GM12878 (cell line): Measurements from ENCODE around the gene PNMA6F. TPM values are rescaled to one million over a fixed set of nuclear protein-coding genes. Genes with fewer than 3 reads are reported as not detected.

Experiments
- ATAC-seq: fragments of 200-7000 bp; cut with Tn5 transposase; 3 replicates; pipeline ENCODE4 v1.9.1; 2020; ENCODE audit warnings: mild to moderate bottlenecking, moderate library complexity
- BruUV-seq: library from RNA; stranded (reverse); fragments of 400-500 nt; replicated peaks from 2 replicates; lab custom pipeline; 2021; lab: Mats Ljungman, UMichigan
- CTCF ChIA-PET: fragments of 300-600 bp; sonication (Branson Sonifier 250); formaldehyde crosslinking; extraction: SDS; loops from one replicate; lab custom pipeline; 2021; ENCODE audit warnings: inconsistent platforms; lab: Yijun Ruan, JAX
- POLR2A ChIA-PET: fragments of 350-600 bp; formaldehyde crosslinking; extraction: SDS; loops from one replicate; lab custom pipeline; 2021; ENCODE audit warnings: inconsistent platforms; lab: Charles Lee
- RAD21 ChIA-PET: fragments of 300-600 bp; sonication (Branson Sonifier 250); formaldehyde crosslinking; loops from one replicate; lab custom pipeline; 2023; ENCODE audit warnings: antibody characterized with exemption; ENCODE audit not compliant: unreplicated experiment; lab: Charles Lee
- SMC1A ChIA-PET: fragments of 300-600 bp; sonication (Branson Sonifier 250); formaldehyde crosslinking; loops from one replicate; lab custom pipeline; 2023; ENCODE audit not compliant: unreplicated experiment, uncharacterized antibody; lab: Charles Lee
- DNase-seq: peaks from one replicate; pipeline ENCODE4 v3.0.0-alpha.2; 2011; ENCODE audit warnings: low read depth, low spot score
- FAIRE-seq: peaks from 3 replicates; lab custom pipeline; 2011; peaks lifted over from hg19 to GRCh38; lab: Jason Lieb, UNC
- H2AFZ ChIP-seq: 2 replicates; pipeline ENCODE4 v1.6.0; 2011; ENCODE audit warnings: low read depth, low read length, control low read depth; ENCODE audit not compliant: control insufficient read depth
- H3K27ac ChIP-seq: 2 replicates; pipeline ENCODE4 v1.5.1; 2011; ENCODE audit warnings: control low read depth; ENCODE audit not compliant: control insufficient read depth, insufficient read depth
- H3K27me3 ChIP-seq, 2 experiments: replicated peaks in 1 of 2; 2 replicates each; pipeline versions ENCODE4 v1.6.0 to v1.6.1; 2011; ENCODE audit warnings: low read length in 1 of 2; ENCODE audit not compliant: control insufficient read depth in 2 of 2, insufficient read depth in 2 of 2
- H3K36me3 ChIP-seq, 2 experiments: 2 replicates each; pipeline ENCODE4 v1.5.1; 2011; ENCODE audit warnings: low read length in 1 of 2; ENCODE audit not compliant: control insufficient read depth in 2 of 2, insufficient read depth in 2 of 2
- H3K4me1 ChIP-seq: 2 replicates; pipeline ENCODE4 v1.6.1; 2011; ENCODE audit warnings: mild to moderate bottlenecking, low read length, moderate library complexity, mixed read lengths; ENCODE audit not compliant: control insufficient read depth, insufficient read depth
- H3K4me2 ChIP-seq: 2 replicates; pipeline ENCODE4 v1.6.0; 2011; ENCODE audit warnings: control low read depth; ENCODE audit not compliant: control insufficient read depth, insufficient read depth
- H3K4me3 ChIP-seq: fragments of 200-600 bp; sonication (generic); 2 replicates; pipeline ENCODE4 v1.5.1; 2016
- H3K79me2 ChIP-seq: 2 replicates; pipeline ENCODE4 v1.6.0; 2011; ENCODE audit warnings: low read length; ENCODE audit not compliant: control insufficient read depth, insufficient read depth
- H3K9ac ChIP-seq: 2 replicates; pipeline ENCODE4 v1.8.0; 2011; ENCODE audit warnings: low read length, control low read depth, mixed read lengths; ENCODE audit not compliant: control insufficient read depth, insufficient read depth
- H3K9me3 ChIP-seq: replicated peaks from 3 replicates; pipeline ENCODE4 v1.5.1; 2011; ENCODE audit warnings: mild to moderate bottlenecking, low read length; ENCODE audit not compliant: control insufficient read depth, insufficient read depth
- H4K20me1 ChIP-seq: 2 replicates; pipeline ENCODE4 v1.6.0; 2011; ENCODE audit not compliant: control insufficient read depth, insufficient read depth
- CEBPB ChIP-seq, 2 experiments: fragments of 150-350 bp in 1 of 2; IDR thresholded peaks; 2 replicates each; pipeline ENCODE4 v1.6.1; 2012 to 2014; ENCODE audit warnings: low read depth in 2 of 2, low read length in 2 of 2, borderline replicate concordance in 1 of 2, inconsistent platforms in 1 of 2
- CHD2 ChIP-seq: IDR thresholded peaks from 2 replicates; pipeline ENCODE4 v1.6.1; 2011; ENCODE audit warnings: low read depth, low read length, improper control_type of control experiment, borderline replicate concordance
- KDM1A ChIP-seq: fragments of 200-600 bp; sonication (generic); IDR thresholded peaks from 2 replicates; pipeline ENCODE4 v1.6.1; 2016; ENCODE audit warnings: borderline replicate concordance
- MTA2 ChIP-seq: fragments of 450-650 bp; IDR thresholded peaks from 2 replicates; pipeline ENCODE4 v1.6.1; 2016; ENCODE audit warnings: low read depth, mild to moderate bottlenecking, moderate library complexity
- NFXL1 ChIP-seq: fragments of 450-650 bp; IDR thresholded peaks from 2 replicates; pipeline ENCODE4 v1.6.1; 2017; ENCODE audit warnings: antibody characterized with exemption, mild to moderate bottlenecking, borderline replicate concordance
- NR2C2 ChIP-seq: IDR thresholded peaks from 2 replicates; pipeline ENCODE4 v1.6.1; 2011; ENCODE audit warnings: borderline replicate concordance, low read depth; ENCODE audit not compliant: control insufficient read depth, insufficient read length
- NR2F1 ChIP-seq: fragments of 450-650 bp; conservative IDR thresholded peaks from 2 replicates; pipeline ENCODE4 v1.6.1; 2017; ENCODE audit warnings: mild to moderate bottlenecking
- RELA ChIP-seq: fragments of 450-650 bp; IDR thresholded peaks from 2 replicates; pipeline ENCODE4 v1.8.0; 2014; ENCODE audit warnings: borderline replicate concordance; ENCODE audit not compliant: partially characterized antibody
- TAF1 ChIP-seq: IDR thresholded peaks from 2 replicates; pipeline ENCODE4 v1.6.1; 2011; ENCODE audit warnings: mild to moderate bottlenecking, low read depth, low read length, borderline replicate concordance
- TCF7 ChIP-seq: IDR thresholded peaks from 2 replicates; pipeline ENCODE4 v1.6.1; 2014; ENCODE audit warnings: antibody characterized with exemption, borderline replicate concordance
- ZNF622 ChIP-seq: fragments of 450-650 bp; IDR thresholded peaks from 2 replicates; pipeline ENCODE4 v1.6.1; 2017; ENCODE audit warnings: mild to moderate bottlenecking, inconsistent platforms
- ZSCAN29 ChIP-seq: fragments of 450-650 bp; IDR thresholded peaks from 2 replicates; pipeline ENCODE4 v1.6.1; 2017; ENCODE audit warnings: mild to moderate bottlenecking, moderate library complexity
- WGBS: methylation state at CpG from one replicate; pipeline ENCODE4 v1.1.6; 2016; ENCODE audit warnings: low lambda C conversion rate; ENCODE audit not compliant: insufficient replicate concordance, insufficient coverage; ENCODE audit errors: missing lambda C conversion rate; 5-methylcytosine and 5-hydroxymethylcytosine counted together
- in situ Hi-C: fragments of 300-500 bp; cut with MboI; formaldehyde crosslinking; loops from 9 replicates; pipeline ENCODE4 v1.14.3; 2018; ENCODE audit warnings: mixed read lengths
- intact Hi-C: fragments of 100-400 bp; cut with micrococcal nuclease; formaldehyde crosslinking; loops from one replicate; pipeline ENCODE4 v1.14.2; 2022; ENCODE audit not compliant: unreplicated experiment
- polyA plus RNA-seq, 11 experiments: library from polyadenylated mRNA; depleted of rRNA in 4 of 11; unstranded in 6 of 11; stranded (reverse) in 5 of 11; fragments of >200 nt; fragmentation: Nextera tagmentation in 4 of 11; fragmentation: Illumina TruSeq in 1 of 11; extraction: Ambion mirVana in 4 of 11; extraction: Trizol in 1 of 11; gene quantifications; 1 replicate in 1 of 11; 2 replicates in 10 of 11; pipeline versions ENCODE4 v1.2.1 to v1.2.3, GENCODE V29; 2011 to 2016; ENCODE audit warnings: inconsistent platforms in 2 of 11, missing spikeins in 2 of 11, low read depth in 1 of 11
- total RNA-seq, 4 experiments: library from RNA; depleted of rRNA in 3 of 4; stranded (reverse); fragments of >200 nt in 3 of 4; fragmentation: Illumina TruSeq in 1 of 4; extraction: Trizol in 1 of 4; gene quantifications; 2 replicates each; pipeline versions ENCODE4 v1.2.1 to v1.2.3, GENCODE V29; 2013 to 2021
- TF ChIP-seq, protein P1 (sequence below): fragments of 450-650 bp; IDR thresholded peaks from 2 replicates; pipeline ENCODE4 v1.6.1; 2017; ENCODE audit warnings: antibody characterized with exemption, mild to moderate bottlenecking, moderate library complexity
- TF ChIP-seq, protein P2 (sequence below): IDR thresholded peaks from 2 replicates; pipeline ENCODE4 v1.6.1; 2011; ENCODE audit warnings: mild to moderate bottlenecking, low read depth, low read length, moderate library complexity; ENCODE audit not compliant: insufficient replicate concordance
- TF ChIP-seq, protein P3 (sequence below): fragments of 450-650 bp; formaldehyde crosslinking; IDR thresholded peaks from 2 replicates; pipeline ENCODE4 v1.5.0; 2022; ENCODE audit warnings: mild to moderate bottlenecking, missing genetic modification characterization

The PNMA6F gene
- total and polyA plus RNA-seq, 10 of the 15 experiments (the other 5 are each of a cell fraction or from before 2014, with no cell fraction given): not detected

DNA sequence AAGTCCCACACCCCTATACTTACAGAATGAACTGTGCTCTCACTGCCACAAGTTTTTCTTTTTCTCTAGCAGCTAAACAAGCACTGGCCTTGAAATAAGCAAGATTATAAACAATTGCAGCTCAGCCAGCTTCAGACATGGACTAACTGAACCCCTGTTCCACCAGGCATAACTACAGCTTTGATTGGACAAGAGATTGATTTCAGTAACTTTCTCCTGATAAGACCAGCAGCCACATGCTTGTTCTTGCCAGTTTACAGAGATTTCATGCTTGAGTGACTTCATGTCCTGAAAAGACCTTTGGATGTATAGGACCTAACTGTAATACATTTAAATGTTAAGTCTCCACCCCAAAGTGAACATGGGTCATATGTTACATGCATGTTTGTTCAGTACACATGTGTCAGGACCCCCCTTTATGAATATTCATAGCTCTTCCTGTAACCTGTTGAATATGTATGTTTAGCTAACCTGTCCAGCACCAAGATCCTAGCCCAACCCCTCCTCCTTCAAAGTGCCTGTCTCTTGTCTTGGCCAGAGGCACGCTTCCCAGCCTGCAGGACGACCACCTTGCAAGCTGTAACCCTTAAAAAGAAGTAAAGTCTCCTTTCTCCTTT lies 40.3 kb upstream of the PNMA6F start:
- Histone ChIP-seq H3K27ac (no peak overlapping the region), H3K36me3 (no peaks in the 10 kb centered on the region), H3K27me3 (no peaks in the 10 kb centered on the region), H2AFZ (no peak overlapping the region), H3K4me3 (no peak overlapping the region), H4K20me1 (no peaks in the 10 kb centered on the region), H3K4me1 (no peaks in the 10 kb centered on the region; the same call in 1 of the 2 replicates), H3K79me2 (no peaks in the 10 kb centered on the region), H3K4me2 (no peak overlapping the region), H3K9ac (no peak overlapping the region), H3K9me3 (no peaks in the 10 kb centered on the region; the same call in 2 of the 3 replicates)
- no TSS peak for BruUV-seq
- ChIA-PET SMC1A (no interaction called here), POLR2A (no interaction called here), CTCF (interaction anchor here (0.6 kb wide), 1 partner anchor 436 kb away, joined by 4 read pairs; no protein-coding TSS in a partner anchor), RAD21 (no interaction called here)
- in situ Hi-C loops (no loop called here), intact Hi-C loops (no loop called here)
- WGBS: 32% methylated on average over 2 of the region's 2 CpGs
- no peak for DNase-seq
- no peak for FAIRE-seq
- ATAC-seq: no peak
- TF ChIP-seq, protein P1, sequence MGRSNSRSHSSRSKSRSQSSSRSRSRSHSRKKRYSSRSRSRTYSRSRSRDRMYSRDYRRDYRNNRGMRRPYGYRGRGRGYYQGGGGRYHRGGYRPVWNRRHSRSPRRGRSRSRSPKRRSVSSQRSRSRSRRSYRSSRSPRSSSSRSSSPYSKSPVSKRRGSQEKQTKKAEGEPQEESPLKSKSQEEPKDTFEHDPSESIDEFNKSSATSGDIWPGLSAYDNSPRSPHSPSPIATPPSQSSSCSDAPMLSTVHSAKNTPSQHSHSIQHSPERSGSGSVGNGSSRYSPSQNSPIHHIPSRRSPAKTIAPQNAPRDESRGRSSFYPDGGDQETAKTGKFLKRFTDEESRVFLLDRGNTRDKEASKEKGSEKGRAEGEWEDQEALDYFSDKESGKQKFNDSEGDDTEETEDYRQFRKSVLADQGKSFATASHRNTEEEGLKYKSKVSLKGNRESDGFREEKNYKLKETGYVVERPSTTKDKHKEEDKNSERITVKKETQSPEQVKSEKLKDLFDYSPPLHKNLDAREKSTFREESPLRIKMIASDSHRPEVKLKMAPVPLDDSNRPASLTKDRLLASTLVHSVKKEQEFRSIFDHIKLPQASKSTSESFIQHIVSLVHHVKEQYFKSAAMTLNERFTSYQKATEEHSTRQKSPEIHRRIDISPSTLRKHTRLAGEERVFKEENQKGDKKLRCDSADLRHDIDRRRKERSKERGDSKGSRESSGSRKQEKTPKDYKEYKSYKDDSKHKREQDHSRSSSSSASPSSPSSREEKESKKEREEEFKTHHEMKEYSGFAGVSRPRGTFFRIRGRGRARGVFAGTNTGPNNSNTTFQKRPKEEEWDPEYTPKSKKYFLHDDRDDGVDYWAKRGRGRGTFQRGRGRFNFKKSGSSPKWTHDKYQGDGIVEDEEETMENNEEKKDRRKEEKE: no peak
- no peak for TF ChIP-seq TCF7
- no peak for TF ChIP-seq CEBPB (IDR thresholded peaks at IDR 0.05; ENCODE audit: borderline replicate concordance in 1 of 2, low read depth in 2 of 2, low read length in 2 of 2)
- TF ChIP-seq MTA2: no peak
- TF ChIP-seq NR2F1: no peak
- TF ChIP-seq, protein P2, sequence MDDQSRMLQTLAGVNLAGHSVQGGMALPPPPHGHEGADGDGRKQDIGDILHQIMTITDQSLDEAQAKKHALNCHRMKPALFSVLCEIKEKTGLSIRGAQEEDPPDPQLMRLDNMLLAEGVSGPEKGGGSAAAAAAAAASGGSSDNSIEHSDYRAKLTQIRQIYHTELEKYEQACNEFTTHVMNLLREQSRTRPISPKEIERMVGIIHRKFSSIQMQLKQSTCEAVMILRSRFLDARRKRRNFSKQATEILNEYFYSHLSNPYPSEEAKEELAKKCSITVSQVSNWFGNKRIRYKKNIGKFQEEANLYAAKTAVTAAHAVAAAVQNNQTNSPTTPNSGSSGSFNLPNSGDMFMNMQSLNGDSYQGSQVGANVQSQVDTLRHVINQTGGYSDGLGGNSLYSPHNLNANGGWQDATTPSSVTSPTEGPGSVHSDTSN: no peak
- TF ChIP-seq KDM1A: no peak
- no peak for TF ChIP-seq NFXL1
- TF ChIP-seq NR2C2: no peak
- TF ChIP-seq, protein P3, sequence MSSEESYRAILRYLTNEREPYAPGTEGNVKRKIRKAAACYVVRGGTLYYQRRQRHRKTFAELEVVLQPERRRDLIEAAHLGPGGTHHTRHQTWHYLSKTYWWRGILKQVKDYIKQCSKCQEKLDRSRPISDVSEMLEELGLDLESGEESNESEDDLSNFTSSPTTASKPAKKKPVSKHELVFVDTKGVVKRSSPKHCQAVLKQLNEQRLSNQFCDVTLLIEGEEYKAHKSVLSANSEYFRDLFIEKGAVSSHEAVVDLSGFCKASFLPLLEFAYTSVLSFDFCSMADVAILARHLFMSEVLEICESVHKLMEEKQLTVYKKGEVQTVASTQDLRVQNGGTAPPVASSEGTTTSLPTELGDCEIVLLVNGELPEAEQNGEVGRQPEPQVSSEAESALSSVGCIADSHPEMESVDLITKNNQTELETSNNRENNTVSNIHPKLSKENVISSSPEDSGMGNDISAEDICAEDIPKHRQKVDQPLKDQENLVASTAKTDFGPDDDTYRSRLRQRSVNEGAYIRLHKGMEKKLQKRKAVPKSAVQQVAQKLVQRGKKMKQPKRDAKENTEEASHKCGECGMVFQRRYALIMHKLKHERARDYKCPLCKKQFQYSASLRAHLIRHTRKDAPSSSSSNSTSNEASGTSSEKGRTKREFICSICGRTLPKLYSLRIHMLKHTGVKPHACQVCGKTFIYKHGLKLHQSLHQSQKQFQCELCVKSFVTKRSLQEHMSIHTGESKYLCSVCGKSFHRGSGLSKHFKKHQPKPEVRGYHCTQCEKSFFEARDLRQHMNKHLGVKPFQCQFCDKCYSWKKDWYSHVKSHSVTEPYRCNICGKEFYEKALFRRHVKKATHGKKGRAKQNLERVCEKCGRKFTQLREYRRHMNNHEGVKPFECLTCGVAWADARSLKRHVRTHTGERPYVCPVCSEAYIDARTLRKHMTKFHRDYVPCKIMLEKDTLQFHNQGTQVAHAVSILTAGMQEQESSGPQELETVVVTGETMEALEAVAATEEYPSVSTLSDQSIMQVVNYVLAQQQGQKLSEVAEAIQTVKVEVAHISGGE: no peak
- TF ChIP-seq ZSCAN29: no peak
- TF ChIP-seq ZNF622: no peak
- TF ChIP-seq RELA: no peak
- no peak for TF ChIP-seq TAF1
- TF ChIP-seq CHD2: no peak
